Neuronal stem cell (in vitro differentiated cells): Measurements from ENCODE around the gene POLR1D.

Source experiments
- DNase-seq: peaks from one replicate; pipeline ENCODE4 v3.0.0-alpha.2; 2013; ENCODE audit warnings: low spot score
- H2AFZ ChIP-seq: one replicate; pipeline ENCODE4 v1.6.1; 2013; ENCODE audit warnings: mild to moderate bottlenecking, low read length, inconsistent platforms
- H2AK5ac ChIP-seq: 2 replicates; pipeline ENCODE4 v1.6.1; 2013; ENCODE audit warnings: low read depth, mild to moderate bottlenecking, inconsistent platforms, low read length, moderate library complexity, mixed read lengths
- H2BK120ac ChIP-seq: 2 replicates; pipeline ENCODE4 v1.6.1; 2013; ENCODE audit warnings: low read depth, mild to moderate bottlenecking, inconsistent platforms, low read length, moderate library complexity, mixed read lengths
- H2BK12ac ChIP-seq: one replicate; pipeline ENCODE4 v1.6.1; 2013; ENCODE audit warnings: low read length, inconsistent platforms
- H2BK15ac ChIP-seq: 2 replicates; pipeline ENCODE4 v1.6.1; 2013; ENCODE audit warnings: mild to moderate bottlenecking, low read length, inconsistent platforms, mixed read lengths
- H2BK5ac ChIP-seq: one replicate; pipeline ENCODE4 v1.6.1; 2013; ENCODE audit warnings: inconsistent platforms, mild to moderate bottlenecking, low read length, moderate library complexity
- H3K14ac ChIP-seq: one replicate; pipeline ENCODE4 v1.6.1; 2013; ENCODE audit warnings: low read length, inconsistent platforms
- H3K18ac ChIP-seq: 2 replicates; pipeline ENCODE4 v1.6.1; 2013; ENCODE audit warnings: low read length, inconsistent platforms
- H3K23ac ChIP-seq: 2 replicates; pipeline ENCODE4 v1.6.1; 2013; ENCODE audit warnings: low read depth, mild to moderate bottlenecking, mixed read lengths, low read length, inconsistent platforms; ENCODE audit not compliant: poor library complexity
- H3K27ac ChIP-seq: replicated peaks from 3 replicates; pipeline ENCODE4 v1.5.1; 2013; ENCODE audit warnings: low read length, inconsistent platforms
- H3K27me3 ChIP-seq, 3 experiments: 2 replicates each; pipeline ENCODE4 v1.6.1; 2013; ENCODE audit warnings: low read length in 3 of 3, mild to moderate bottlenecking in 2 of 3, inconsistent platforms in 1 of 3, low read depth in 1 of 3, mixed read lengths in 1 of 3, moderate library complexity in 1 of 3; ENCODE audit not compliant: control insufficient read depth in 3 of 3, insufficient read depth in 3 of 3
- H3K36me3 ChIP-seq, 2 donors: replicated peaks in 1 of 2; 2 replicates each; pipeline ENCODE4 v1.6.1; 2013; ENCODE audit warnings: low read length in 2 of 2; ENCODE audit not compliant: control insufficient read depth in 2 of 2, insufficient read depth in 2 of 2
- H3K4ac ChIP-seq: 2 replicates; pipeline ENCODE4 v1.6.1; 2013; ENCODE audit warnings: inconsistent platforms, mild to moderate bottlenecking, low read length, moderate library complexity
- H3K4me1 ChIP-seq, 2 donors: 1 replicate in 1 of 2; 2 replicates in 1 of 2; pipeline ENCODE4 v1.6.1; 2013; ENCODE audit warnings: low read length in 2 of 2, low read depth in 1 of 2; ENCODE audit not compliant: control insufficient read depth in 2 of 2, insufficient read depth in 1 of 2
- H3K4me2 ChIP-seq: one replicate; pipeline ENCODE4 v1.6.1; 2013; ENCODE audit warnings: mild to moderate bottlenecking, low read length, inconsistent platforms; ENCODE audit not compliant: insufficient read depth, poor library complexity, severe bottlenecking
- H3K4me3 ChIP-seq, 2 donors: 2 replicates each; pipeline ENCODE4 v1.5.1; 2013; ENCODE audit warnings: low read length in 2 of 2, mild to moderate bottlenecking in 2 of 2, inconsistent platforms in 1 of 2, moderate library complexity in 1 of 2
- H3K79me1 ChIP-seq: one replicate; pipeline ENCODE4 v1.6.1; 2013; ENCODE audit warnings: low read depth, mild to moderate bottlenecking, inconsistent platforms, low read length, moderate library complexity
- H3K9ac ChIP-seq: one replicate; pipeline ENCODE4 v1.6.1; 2013; ENCODE audit warnings: mild to moderate bottlenecking, low read depth, low read length, inconsistent platforms; ENCODE audit not compliant: poor library complexity
- H3K9me3 ChIP-seq, 2 donors: replicated peaks in 1 of 2; 2 replicates each; pipeline versions ENCODE3 to v1.6.1; 2013; ENCODE audit warnings: low read length in 2 of 2, mild to moderate bottlenecking in 2 of 2, inconsistent platforms in 1 of 2, low read depth in 1 of 2, mixed read lengths in 1 of 2, moderate library complexity in 1 of 2; ENCODE audit not compliant: control insufficient read depth in 2 of 2, insufficient read depth in 1 of 2
- H4K8ac ChIP-seq: one replicate; pipeline ENCODE4 v1.6.1; 2013; ENCODE audit warnings: low read depth, mild to moderate bottlenecking, inconsistent platforms, low read length, moderate library complexity
- H4K91ac ChIP-seq: one replicate; pipeline ENCODE4 v1.6.1; 2013; ENCODE audit warnings: low read length, low read depth, mild to moderate bottlenecking, inconsistent platforms; ENCODE audit not compliant: poor library complexity
- WGBS, 2 donors: extraction: QIAGEN DNeasy Blood & Tissue Kit; methylation state at CpG; one replicate each; pipeline ENCODE4 v1.1.7; 2013; ENCODE audit warnings: missing lambda C conversion rate in 2 of 2, mixed read lengths in 1 of 2; ENCODE audit not compliant: insufficient read length in 2 of 2, insufficient replicate concordance in 1 of 2; ENCODE audit errors: extremely low coverage in 2 of 2; 5-methylcytosine and 5-hydroxymethylcytosine counted together

POLR1D gene

GRCh38 chr13:27667946-27668345 is 46.3 kb downstream of the POLR1D start:
- H2BK15ac ChIP-seq: no peak overlapping the region
- H3K4me1 ChIP-seq: peaks cover 0 to 2% of the 10 kb centered on the region in 2 donors
- no peak overlapping the region for H3K23ac ChIP-seq
- no peak overlapping the region for H2BK5ac ChIP-seq
- no peak overlapping the region for H2AK5ac ChIP-seq
- H3K9me3 ChIP-seq: peaks cover 0 to 1% of the 10 kb centered on the region in 2 donors
- no peak overlapping the region for H4K8ac ChIP-seq
- no peak overlapping the region for H3K4me3 ChIP-seq
- H4K91ac ChIP-seq: no peak overlapping the region
- H3K14ac ChIP-seq: no peak overlapping the region
- H2BK120ac ChIP-seq: no peak overlapping the region
- H3K27me3 ChIP-seq: no peaks in the 10 kb centered on the region
- no CpG with 5 or more reads among the region's 2 CpGs for WGBS, 2 donors
- no peak overlapping the region for H3K18ac ChIP-seq
- H3K4me2 ChIP-seq: no peak overlapping the region
- no peaks in the 10 kb centered on the region for H3K79me1 ChIP-seq
- H3K36me3 ChIP-seq: peaks cover 4 to 27% of the 10 kb centered on the region in 2 donors
- H3K4ac ChIP-seq: no peak overlapping the region
- no peak overlapping the region for H2BK12ac ChIP-seq
- no peak overlapping the region for H2AFZ ChIP-seq
- H3K9ac ChIP-seq: no peak overlapping the region
- DNase-seq: no peak
- H3K27ac ChIP-seq: no peak overlapping the region

DNA sequence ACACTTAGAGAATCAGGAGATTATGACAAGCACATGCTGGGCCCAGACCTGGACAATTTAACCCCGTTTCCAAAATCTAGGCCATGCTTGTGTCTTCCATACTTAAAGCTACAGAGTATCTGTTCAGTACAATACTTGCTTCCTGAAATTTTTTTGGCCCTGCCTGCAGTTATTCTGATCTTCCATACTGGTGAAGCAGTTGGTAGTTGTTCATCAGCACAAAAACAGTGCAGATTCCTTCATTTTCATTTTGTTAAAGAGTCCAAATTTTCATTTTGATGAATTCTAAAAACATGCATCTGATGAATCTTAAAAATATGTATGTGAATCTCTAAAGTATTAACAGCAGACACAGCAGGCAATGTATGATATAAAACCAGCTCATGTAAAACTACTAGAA is 49.2 kb downstream of the POLR1D start:
- DNase-seq: no peak
- no CpG with 5 or more reads among the region's 1 CpG for WGBS, 2 donors
- no peak overlapping the region for H2BK120ac ChIP-seq
- H3K4ac ChIP-seq: no peak overlapping the region
- no peak overlapping the region for H3K4me2 ChIP-seq
- H3K4me1 ChIP-seq: no peaks in the 10 kb centered on the region
- peaks cover 4 to 22% of the 10 kb centered on the region in 2 donors for H3K36me3 ChIP-seq
- H4K91ac ChIP-seq: no peak overlapping the region
- no peaks in the 10 kb centered on the region for H3K79me1 ChIP-seq
- H3K27ac ChIP-seq: no peak overlapping the region
- H2BK12ac ChIP-seq: no peak overlapping the region
- no peak overlapping the region for H2AFZ ChIP-seq
- no peak overlapping the region for H3K14ac ChIP-seq
- no peak overlapping the region for H3K4me3 ChIP-seq
- H3K9me3 ChIP-seq: peaks cover 0 to 1% of the 10 kb centered on the region in 2 donors
- H3K9ac ChIP-seq: no peak overlapping the region
- no peak overlapping the region for H2AK5ac ChIP-seq
- H2BK15ac ChIP-seq: no peak overlapping the region
- H3K27me3 ChIP-seq: no peaks in the 10 kb centered on the region
- no peak overlapping the region for H2BK5ac ChIP-seq
- H3K23ac ChIP-seq: no peak overlapping the region
- H3K18ac ChIP-seq: no peak overlapping the region
- H4K8ac ChIP-seq: no peak overlapping the region

GRCh38 chr13:27672025-27672424 is 50.3 kb downstream of the POLR1D start:
- Histone ChIP-seq H3K4ac (no peak overlapping the region), H3K4me3 (no peak overlapping the region), H3K36me3 (peaks cover under 1 to 12% of the 10 kb centered on the region in 2 donors), H3K27me3 (no peaks in the 10 kb centered on the region), H3K9ac (no peak overlapping the region), H2BK5ac (no peak overlapping the region), H3K18ac (no peak overlapping the region), H2BK12ac (no peak overlapping the region), H4K91ac (no peak overlapping the region), H2AK5ac (no peak overlapping the region), H3K4me2 (no peak overlapping the region), H3K4me1 (no peaks in the 10 kb centered on the region), H2BK15ac (no peak overlapping the region), H2AFZ (no peak overlapping the region), H3K79me1 (no peaks in the 10 kb centered on the region), H3K14ac (no peak overlapping the region), H4K8ac (no peak overlapping the region), H3K9me3 (no peaks in the 10 kb centered on the region), H3K27ac (no peak overlapping the region), H3K23ac (no peak overlapping the region), H2BK120ac (no peak overlapping the region)
- WGBS, 2 donors: no CpG with 5 or more reads among the region's 1 CpG
- DNase-seq: no peak
